Measurements from ENCODE around the gene NR3C2. TPM values are rescaled to one million over a fixed set of nuclear protein-coding genes. Genes with fewer than 3 reads are reported as not detected.

NR3C2 gene
- polyA plus RNA-seq, 1 of the 3 experiments (the other 2 are of a cell fraction) = 0.02 TPM

DNA sequence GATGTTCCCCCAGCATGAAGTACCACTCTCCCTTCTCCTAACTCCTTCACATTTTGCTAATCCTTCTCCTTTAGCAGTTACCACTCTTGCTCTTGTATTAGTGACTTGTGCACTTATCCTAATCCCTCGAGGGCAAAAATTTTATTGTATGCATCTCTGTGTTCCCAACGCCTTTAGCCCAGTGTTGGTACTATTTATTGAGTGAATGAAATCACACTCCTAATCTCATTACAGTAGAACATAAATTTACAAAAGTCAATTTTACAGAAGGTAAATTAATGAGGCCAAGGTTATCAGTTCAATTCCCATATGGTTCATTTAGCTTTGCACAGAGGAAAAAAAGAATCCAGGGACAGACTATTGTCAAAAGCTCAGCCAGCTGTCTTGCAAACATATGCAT lies 178.4 kb downstream of the NR3C2 start:
- Histone ChIP-seq H3K4me3 (ENCODE audit: low read depth in 2 of 2, low read length in 1 of 2) (no peak overlapping the region), H3K36me3 (replicated peaks in 1 of 2; ENCODE audit: control insufficient read depth in 1 of 2, insufficient read depth in 2 of 2, low read length in 1 of 2) (no peaks in the 10 kb centered on the region), H3K27ac (ENCODE audit: low read depth in 2 of 2, low read length in 1 of 2) (no peak overlapping the region), H2AFZ (ENCODE audit: low read depth) (no peak overlapping the region), H3K27me3 (ENCODE audit: insufficient read depth) (no peaks in the 10 kb centered on the region; the same call in 1 of the 2 replicates), H3K4me1 (ENCODE audit: control insufficient read depth in 1 of 2, insufficient read depth in 2 of 2, low read depth in 1 of 2, low read length in 1 of 2) (no peaks in the 10 kb centered on the region), H3K4me2 (no peak overlapping the region), H3K9ac (no peak overlapping the region), H4K20me1 (ENCODE audit: insufficient read depth) (no peaks in the 10 kb centered on the region), H3F3A (replicated peaks; ENCODE audit: insufficient read depth) (no peaks in the 10 kb centered on the region), H3K9me3 (no peaks in the 10 kb centered on the region), H3K9me2 (no peaks in the 10 kb centered on the region), H3K79me2 (ENCODE audit: insufficient read depth) (no peaks in the 10 kb centered on the region)
- DNase-seq = no peak
- ChIA-PET CTCF (interaction anchor here (1.5 kb wide), 1 partner anchor 339 kb away, joined by 3 read pairs; no protein-coding TSS in a partner anchor), POLR2A (no interaction called here)
- TF ChIP-seq FOSL2 (IDR thresholded peaks at IDR 0.05; ENCODE audit: borderline replicate concordance, low read depth) (no peak), SMC3 (IDR thresholded peaks at IDR 0.05; ENCODE audit: low read depth, low read length) (no peak)
- TF ChIP-seq, protein P1, sequence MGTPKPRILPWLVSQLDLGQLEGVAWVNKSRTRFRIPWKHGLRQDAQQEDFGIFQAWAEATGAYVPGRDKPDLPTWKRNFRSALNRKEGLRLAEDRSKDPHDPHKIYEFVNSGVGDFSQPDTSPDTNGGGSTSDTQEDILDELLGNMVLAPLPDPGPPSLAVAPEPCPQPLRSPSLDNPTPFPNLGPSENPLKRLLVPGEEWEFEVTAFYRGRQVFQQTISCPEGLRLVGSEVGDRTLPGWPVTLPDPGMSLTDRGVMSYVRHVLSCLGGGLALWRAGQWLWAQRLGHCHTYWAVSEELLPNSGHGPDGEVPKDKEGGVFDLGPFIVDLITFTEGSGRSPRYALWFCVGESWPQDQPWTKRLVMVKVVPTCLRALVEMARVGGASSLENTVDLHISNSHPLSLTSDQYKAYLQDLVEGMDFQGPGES (IDR thresholded peaks at IDR 0.05; ENCODE audit: low read depth, low read length) = no peak
- TF ChIP-seq, protein P2, sequence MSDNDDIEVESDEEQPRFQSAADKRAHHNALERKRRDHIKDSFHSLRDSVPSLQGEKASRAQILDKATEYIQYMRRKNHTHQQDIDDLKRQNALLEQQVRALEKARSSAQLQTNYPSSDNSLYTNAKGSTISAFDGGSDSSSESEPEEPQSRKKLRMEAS (IDR thresholded peaks at IDR 0.05; ENCODE audit: low read depth) = no peak
- 10% methylated on average over 2 of the region's 2 CpGs for WGBS (ENCODE audit: low lambda C conversion rate)

DNA sequence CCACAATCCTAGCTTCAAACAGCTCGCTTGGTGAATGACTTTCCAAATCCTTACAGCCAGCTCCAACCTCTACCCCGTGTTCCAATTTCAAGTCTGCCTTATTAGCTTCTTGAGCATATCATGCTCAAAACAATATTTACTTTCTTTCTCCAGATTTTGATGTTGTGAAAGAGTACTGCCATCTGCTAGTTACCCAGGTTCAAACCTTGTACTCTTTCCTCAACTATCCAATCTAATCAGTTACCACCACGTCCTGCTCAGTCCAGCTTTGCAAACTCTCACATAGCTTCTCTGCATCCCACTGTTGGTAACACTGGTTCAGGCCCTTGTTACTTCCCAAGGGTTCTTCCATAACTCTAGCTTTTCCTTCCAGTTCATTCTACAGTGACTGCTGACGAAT lies 179.1 kb downstream of the NR3C2 start:
- Histone ChIP-seq H3K9me2 (no peaks in the 10 kb centered on the region), H3K27ac (ENCODE audit: low read depth in 2 of 2, low read length in 1 of 2) (no peak overlapping the region), H3K4me1 (ENCODE audit: control insufficient read depth in 1 of 2, insufficient read depth in 2 of 2, low read depth in 1 of 2, low read length in 1 of 2) (no peaks in the 10 kb centered on the region), H3K9ac (no peak overlapping the region), H3K9me3 (no peaks in the 10 kb centered on the region), H3F3A (replicated peaks; ENCODE audit: insufficient read depth) (no peaks in the 10 kb centered on the region), H3K4me3 (ENCODE audit: low read depth in 2 of 2, low read length in 1 of 2) (no peak overlapping the region), H3K4me2 (no peak overlapping the region), H3K79me2 (ENCODE audit: insufficient read depth) (no peaks in the 10 kb centered on the region), H4K20me1 (ENCODE audit: insufficient read depth) (no peaks in the 10 kb centered on the region), H2AFZ (ENCODE audit: low read depth) (no peak overlapping the region), H3K36me3 (replicated peaks in 1 of 2; ENCODE audit: control insufficient read depth in 1 of 2, insufficient read depth in 2 of 2, low read length in 1 of 2) (no peaks in the 10 kb centered on the region), H3K27me3 (ENCODE audit: insufficient read depth) (no peaks in the 10 kb centered on the region; the same call in 1 of the 2 replicates)
- ChIA-PET POLR2A (no interaction called here), CTCF (interaction anchor here (1.0 kb wide), 1 partner anchor 20 kb away, joined by 3 read pairs; no protein-coding TSS in a partner anchor)
- WGBS (ENCODE audit: low lambda C conversion rate) = 11% methylated on average over 4 of the region's 4 CpGs
- TF ChIP-seq TAF1 (IDR thresholded peaks at IDR 0.05; ENCODE audit: borderline replicate concordance, low read depth, low read length) = no peak
- TF ChIP-seq, protein P2 (IDR thresholded peaks at IDR 0.05; ENCODE audit: low read depth) = no peak
- TF ChIP-seq GATA2 (CRISPR knock-in tag; IDR thresholded peaks at IDR 0.05) = no peak
- TF ChIP-seq TCF12 (IDR thresholded peaks at IDR 0.05) = no peak
- no peak for TF ChIP-seq SMC3 (IDR thresholded peaks at IDR 0.05; ENCODE audit: low read depth, low read length)
- no peak for TF ChIP-seq YY1 (IDR thresholded peaks at IDR 0.05; ENCODE audit: low read depth)
- no peak for TF ChIP-seq NFIC (IDR thresholded peaks at IDR 0.05; ENCODE audit: borderline replicate concordance)
- no peak for TF ChIP-seq RAD21 (IDR thresholded peaks at IDR 0.05; ENCODE audit: low read length)
- no peak for TF ChIP-seq MXI1 (IDR thresholded peaks at IDR 0.05; ENCODE audit: low read depth, low read length)
- TF ChIP-seq POLR2AphosphoS5 (IDR thresholded peaks at IDR 0.05; ENCODE audit: low read depth, low read length) = no peak
- TF ChIP-seq SIN3A (IDR thresholded peaks at IDR 0.05; ENCODE audit: borderline replicate concordance, low read depth, low read length) = no peak
- no peak for DNase-seq

Measured in SK-N-SH (cell line).